HG03039 (cell line): Measurements from ENCODE around the gene HSPA5.
A peak's percentile ranks its signal among the peaks of the same experiment; 100 is the strongest.
"Not testable (repeated sequence)": the region's sequence is repeated elsewhere in the genome, so short reads cannot be mapped to it uniquely, and the experiment has no call there.

Source experiments
- ATAC-seq: cut with Tn5 transposase; IDR thresholded peaks from one replicate; pipeline ENCODE4 v1.9.1; 2021; ENCODE audit warnings: mild to moderate bottlenecking, moderate library complexity; ENCODE audit not compliant: unreplicated experiment

The HSPA5 gene

GRCh38 chr9:125241000-125241862 lies at the start of gene HSPA5:
HSPA5 (minus strand) TSS chr9:125241343; CDS start chr9:125241126, 217 bp downstream.
- peak; percentile 90 for ATAC-seq

GRCh38 chr9:125286935-125287433 lies 45.8 kb upstream of the HSPA5 start:
- ATAC-seq = not testable (repeated sequence)

GRCh38 chr9:125284855-125285254 lies 43.7 kb upstream of the HSPA5 start:
- ATAC-seq = no peak

- no peak for ATAC-seq
Measured at GRCh38 chr9:125280945-125281344, 39.8 kb upstream of the HSPA5 start.

- ATAC-seq = no peak
Measured at GRCh38 chr9:125277411-125277810, 36.3 kb upstream of the HSPA5 start.

GRCh38 chr9:125276771-125277170 lies 35.6 kb upstream of the HSPA5 start:
- no peak for ATAC-seq

GRCh38 chr9:125272697-125273096 lies 31.6 kb upstream of the HSPA5 start:
- no peak for ATAC-seq

GRCh38 chr9:125271081-125271480 lies 29.9 kb upstream of the HSPA5 start:
- no peak for ATAC-seq

- ATAC-seq = no peak
Measured at GRCh38 chr9:125269014-125269397, 27.9 kb upstream of the HSPA5 start.

GRCh38 chr9:125268394-125269013 lies 27.4 kb upstream of the HSPA5 start:
- no peak for ATAC-seq

GRCh38 chr9:125264068-125264467 lies 22.9 kb upstream of the HSPA5 start:
- not testable (repeated sequence) for ATAC-seq

- ATAC-seq = peak; percentile 4
Measured at GRCh38 chr9:125262294-125262991, 21.3 kb upstream of the HSPA5 start.

- peak; percentile 93 for ATAC-seq
Measured at GRCh38 chr9:125261501-125262293, 20.6 kb upstream of the HSPA5 start, which contains the start of gene GAPVD1. GAPVD1 (plus strand) TSS chr9:125261826; CDS start chr9:125298922, 37,096 bp downstream.

- ATAC-seq = no peak
Measured at GRCh38 chr9:125260561-125260960, 19.4 kb upstream of the HSPA5 start.

GRCh38 chr9:125258832-125259534 lies 17.8 kb upstream of the HSPA5 start:
- no peak for ATAC-seq

GRCh38 chr9:125258160-125258785 lies 17.1 kb upstream of the HSPA5 start:
- ATAC-seq = no peak

- no peak for ATAC-seq
Measured at GRCh38 chr9:125255781-125256391, 14.7 kb upstream of the HSPA5 start.

GRCh38 chr9:125254231-125254630 lies 13.1 kb upstream of the HSPA5 start:
- ATAC-seq = no peak

- no peak for ATAC-seq
Measured at GRCh38 chr9:125246261-125246667, 5.1 kb upstream of the HSPA5 start.
